H9 (cell line): ENCODE measurements around the gene PGF. TPM values are rescaled to one million over a fixed set of nuclear protein-coding genes. Genes with fewer than 3 reads are reported as not detected.

Experiments used
- DNase-seq: peaks from one replicate; pipeline ENCODE4 v3.0.0-alpha.2; 2017
- H2AFZ ChIP-seq: one replicate; pipeline ENCODE4 v1.6.1; 2013; ENCODE audit warnings: mild to moderate bottlenecking, low read length, control low read depth, moderate library complexity
- H2AK5ac ChIP-seq: 2 replicates; pipeline ENCODE4 v1.6.1; 2013; ENCODE audit warnings: low read length, control low read depth, mixed read lengths; ENCODE audit not compliant: insufficient read length
- H2BK120ac ChIP-seq: one replicate; pipeline ENCODE4 v1.6.1; 2013; ENCODE audit warnings: low read depth, mild to moderate bottlenecking, low read length, control low read depth, inconsistent platforms; ENCODE audit not compliant: poor library complexity, severe bottlenecking
- H2BK12ac ChIP-seq: 2 replicates; pipeline ENCODE4 v1.6.1; 2013; ENCODE audit warnings: low read length, control low read depth, mixed read lengths, low read depth; ENCODE audit not compliant: insufficient read length
- H2BK15ac ChIP-seq: 2 replicates; pipeline ENCODE4 v1.6.1; 2013; ENCODE audit warnings: low read depth, low read length, control low read depth
- H2BK20ac ChIP-seq: one replicate; pipeline ENCODE4 v1.6.1; 2013; ENCODE audit warnings: low read depth, mild to moderate bottlenecking, low read length, control low read depth, inconsistent platforms; ENCODE audit not compliant: poor library complexity, severe bottlenecking
- H2BK5ac ChIP-seq: 2 replicates; pipeline ENCODE4 v1.6.1; 2013; ENCODE audit warnings: low read length, control low read depth, mixed read lengths; ENCODE audit not compliant: insufficient read length
- H3K14ac ChIP-seq: 2 replicates; pipeline ENCODE4 v1.6.1; 2013; ENCODE audit warnings: low read length, control low read depth; ENCODE audit not compliant: insufficient read depth
- H3K18ac ChIP-seq: 2 replicates; pipeline ENCODE4 v1.6.1; 2013; ENCODE audit warnings: low read depth, mild to moderate bottlenecking, mixed read lengths, low read length, control low read depth; ENCODE audit not compliant: insufficient read length
- H3K23ac ChIP-seq: 2 replicates; pipeline ENCODE4 v1.6.1; 2013; ENCODE audit warnings: low read length, control low read depth, mixed read lengths, low read depth; ENCODE audit not compliant: insufficient read length
- H3K23me2 ChIP-seq: 2 replicates; pipeline ENCODE4 v1.6.1; 2013; ENCODE audit warnings: low read depth, mild to moderate bottlenecking, mixed read lengths, low read length, control low read depth; ENCODE audit not compliant: insufficient read length, poor library complexity, severe bottlenecking
- H3K27ac ChIP-seq: 2 replicates; pipeline ENCODE4 v1.5.1; 2013; ENCODE audit warnings: low read length, control low read depth, mixed read lengths, low read depth; ENCODE audit not compliant: insufficient read length
- H3K27me3 ChIP-seq: 2 replicates; pipeline ENCODE4 v1.6.1; 2013; ENCODE audit warnings: low read length, control low read depth, inconsistent platforms; ENCODE audit not compliant: insufficient read depth
- H3K4ac ChIP-seq: 2 replicates; pipeline ENCODE4 v1.6.1; 2013; ENCODE audit warnings: low read depth, mild to moderate bottlenecking, control low read depth, inconsistent platforms, low read length, moderate library complexity
- H3K4me1 ChIP-seq: 2 replicates; pipeline ENCODE4 v1.6.1; 2013; ENCODE audit warnings: low read length, control low read depth, inconsistent platforms; ENCODE audit not compliant: insufficient read depth
- H3K4me2 ChIP-seq: 2 replicates; pipeline ENCODE4 v1.6.1; 2013; ENCODE audit warnings: low read length, control low read depth, mixed read lengths; ENCODE audit not compliant: insufficient read length, insufficient read depth
- H3K56ac ChIP-seq: 2 replicates; pipeline ENCODE4 v1.6.1; 2013; ENCODE audit warnings: low read depth, mild to moderate bottlenecking, mixed read lengths, low read length, control low read depth; ENCODE audit not compliant: insufficient read length
- H3K79me1 ChIP-seq: 2 replicates; pipeline ENCODE4 v1.6.1; 2013; ENCODE audit warnings: low read depth, mild to moderate bottlenecking, moderate library complexity, low read length, control low read depth, inconsistent platforms; ENCODE audit not compliant: insufficient read depth, poor library complexity, severe bottlenecking
- H3K79me2 ChIP-seq: 2 replicates; pipeline ENCODE4 v1.6.1; 2013; ENCODE audit warnings: low read length, control low read depth, inconsistent platforms; ENCODE audit not compliant: insufficient read depth
- H3K9ac ChIP-seq: 2 replicates; pipeline ENCODE4 v1.6.1; 2013; ENCODE audit warnings: low read length, control low read depth, mixed read lengths; ENCODE audit not compliant: insufficient read length; ENCODE audit errors: extremely low read depth
- H3K9me3 ChIP-seq: one replicate; pipeline ENCODE4 v1.6.1; 2013; ENCODE audit warnings: low read depth, low read length, inconsistent platforms; ENCODE audit not compliant: control insufficient read depth
- H3T11ph ChIP-seq: one replicate; pipeline ENCODE4 v1.6.1; 2013; ENCODE audit warnings: mild to moderate bottlenecking, low read length, control low read depth, inconsistent platforms
- H4K20me1 ChIP-seq: one replicate; pipeline ENCODE4 v1.6.1; 2013; ENCODE audit not compliant: control insufficient read depth, insufficient read length, insufficient read depth
- H4K5ac ChIP-seq: 2 replicates; pipeline ENCODE4 v1.6.1; 2013; ENCODE audit warnings: low read depth, mild to moderate bottlenecking, mixed read lengths, low read length, control low read depth; ENCODE audit not compliant: insufficient read length
- H4K8ac ChIP-seq: replicated peaks from 2 replicates; pipeline ENCODE4 v1.6.1; 2013; ENCODE audit warnings: low read length, control low read depth, mixed read lengths, low read depth; ENCODE audit not compliant: insufficient read length
- H4K91ac ChIP-seq: 2 replicates; pipeline ENCODE4 v1.6.1; 2013; ENCODE audit warnings: low read depth, mild to moderate bottlenecking, moderate library complexity, mixed read lengths, low read length, control low read depth; ENCODE audit not compliant: insufficient read length
- H3K27ac Mint-ChIP-seq, 3 experiments: 2 replicates in 2 of 3; 3 replicates in 1 of 3; pipeline ENCODE4 v1.8.0; 2020 to 2021; ENCODE audit warnings: mixed read lengths in 3 of 3, mild to moderate bottlenecking in 1 of 3, moderate library complexity in 1 of 3
- H3K27me3 Mint-ChIP-seq: 2 replicates; pipeline ENCODE4 v1.8.0; 2021; ENCODE audit warnings: low read depth, mild to moderate bottlenecking, moderate library complexity, mixed read lengths
- H3K36me3 Mint-ChIP-seq, 3 experiments: 2 replicates in 2 of 3; 3 replicates in 1 of 3; pipeline ENCODE4 v1.8.0; 2020 to 2021; ENCODE audit warnings: low read depth in 3 of 3, mixed read lengths in 3 of 3; ENCODE audit not compliant: insufficient read depth in 1 of 3
- H3K4me1 Mint-ChIP-seq, 2 experiments: 2 replicates each; pipeline ENCODE4 v1.8.0; 2020; ENCODE audit warnings: mixed read lengths in 2 of 2
- H3K4me3 Mint-ChIP-seq, 2 experiments: 2 replicates in 1 of 2; 3 replicates in 1 of 2; pipeline ENCODE4 v1.8.0; 2020 to 2021; ENCODE audit warnings: mild to moderate bottlenecking in 2 of 2, mixed read lengths in 2 of 2, moderate library complexity in 1 of 2
- H3K9me3 Mint-ChIP-seq, 2 experiments: 2 replicates in 1 of 2; 3 replicates in 1 of 2; pipeline ENCODE4 v1.8.0; 2020; ENCODE audit warnings: mild to moderate bottlenecking in 2 of 2, mixed read lengths in 2 of 2, moderate library complexity in 1 of 2
- CTCF ChIP-seq: fragments of 200-600 bp; sonication (generic); conservative IDR thresholded peaks from 3 replicates; pipeline ENCODE4 v1.8.0; 2021; ENCODE audit warnings: antibody characterized with exemption, mild to moderate bottlenecking
- WGBS: extraction: QIAGEN DNeasy Blood & Tissue Kit; methylation state at CpG from one replicate; pipeline ENCODE4 v1.1.7; 2013; ENCODE audit warnings: missing lambda C conversion rate, low lambda C conversion rate, mixed read lengths; ENCODE audit not compliant: insufficient read length; ENCODE audit errors: extremely low coverage; 5-methylcytosine and 5-hydroxymethylcytosine counted together
- total RNA-seq: library from RNA; stranded (reverse); gene quantifications from 2 replicates; pipeline ENCODE4 v1.2.1, GENCODE V29; 2021

Gene PGF
- total RNA-seq, 1 experiment from 2014 or later = 2.3 TPM

DNA sequence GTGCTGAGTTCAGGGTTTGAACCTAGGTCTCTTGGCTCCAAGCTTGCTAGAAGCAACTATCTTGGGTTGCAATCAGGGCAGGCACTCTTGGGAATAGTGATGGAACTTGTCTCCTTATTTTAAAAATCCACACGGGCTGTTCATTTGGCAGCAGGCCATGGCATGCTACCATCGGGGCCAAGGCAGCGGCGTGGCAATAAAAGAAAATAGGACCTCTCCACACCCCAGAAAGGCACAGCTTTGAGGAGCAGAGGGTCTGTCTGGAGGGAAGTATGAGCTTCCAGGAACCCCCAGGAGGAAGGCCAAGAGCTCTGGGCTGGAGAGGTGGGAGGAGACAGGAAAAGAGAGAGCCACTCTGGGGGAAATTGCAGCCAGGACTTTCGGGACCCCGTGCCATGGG is 47.7 kb downstream of the PGF start:
- no peak overlapping the region for H3K27ac ChIP-seq
- no peaks in the 10 kb centered on the region for H3K23me2 ChIP-seq
- H4K20me1 ChIP-seq = no peaks in the 10 kb centered on the region
- no peak overlapping the region; the same call in 1 of the 2 replicates for H3K14ac ChIP-seq
- H4K8ac ChIP-seq = no peak overlapping the region
- no peak overlapping the region for H2AK5ac ChIP-seq
- no peak overlapping the region for H2AFZ ChIP-seq
- H3K4me1 Mint-ChIP-seq = peaks cover 12 to 15% of the 10 kb centered on the region in 2 experiments
- no peak overlapping the region for H2BK12ac ChIP-seq
- no peaks in the 10 kb centered on the region; the same call in 1 of the 2 replicates for H3K27me3 Mint-ChIP-seq
- H3K79me2 ChIP-seq = no peaks in the 10 kb centered on the region
- no peak for TF ChIP-seq CTCF
- no peaks in the 10 kb centered on the region for H3K9me3 ChIP-seq
- H3K4me2 ChIP-seq = no peak overlapping the region
- peaks cover 6 to 24% (median 6%) of the 10 kb centered on the region in 3 experiments for H3K36me3 Mint-ChIP-seq
- H2BK120ac ChIP-seq = no peak overlapping the region
- H3K4me3 Mint-ChIP-seq = no peak overlapping the region
- no peak overlapping the region for H3K18ac ChIP-seq
- H2BK15ac ChIP-seq = no peak overlapping the region
- H3K9me3 Mint-ChIP-seq = no peaks in the 10 kb centered on the region
- H3K23ac ChIP-seq = no peak overlapping the region
- DNase-seq = no peak
- no peaks in the 10 kb centered on the region for H3K27me3 ChIP-seq
- no CpG with 5 or more reads among the region's 6 CpGs for WGBS
- no peak overlapping the region for H2BK20ac ChIP-seq
- no peak overlapping the region for H2BK5ac ChIP-seq
- no peak overlapping the region for H4K91ac ChIP-seq
- no peak overlapping the region for H3K4ac ChIP-seq
- H4K5ac ChIP-seq = no peak overlapping the region
- no peaks in the 10 kb centered on the region for H3K4me1 ChIP-seq
- no peak overlapping the region for H3T11ph ChIP-seq
- H3K27ac Mint-ChIP-seq = peak overlapping the region in 2 of 3 experiments; percentile 58 to 88; a peak in 2 of 7 replicates
- H3K79me1 ChIP-seq = no peaks in the 10 kb centered on the region
- no peak overlapping the region for H3K56ac ChIP-seq
- no peak overlapping the region for H3K9ac ChIP-seq
